Right lobe of liver (tissue), 6 donors: Measurements from ENCODE around the gene ZFR. TPM values are rescaled to one million over a fixed set of nuclear protein-coding genes. Genes with fewer than 3 reads are reported as not detected.

Experiments used
- ATAC-seq, 4 donors: fragments of 200-7000 bp; cut with Tn5 transposase; one replicate each; pipeline ENCODE4 v1.9.1; 2020; ENCODE audit warnings: mild to moderate bottlenecking in 4 of 4, moderate library complexity in 4 of 4
- DNase-seq, 3 donors: peaks; one replicate each; pipeline ENCODE4 v3.0.0-alpha.2; 2020
- H3K27ac ChIP-seq, 3 donors: fragments of 200-600 bp; one replicate each; pipeline ENCODE4 v1.8.0; 2022
- H3K27me3 ChIP-seq, 2 donors: fragments of 200-600 bp; one replicate each; pipeline ENCODE4 v1.8.0; 2022
- H3K36me3 ChIP-seq, 4 donors: fragments of 200-600 bp; sonication (generic) in 1 of 4; one replicate each; pipeline versions ENCODE4 v1.5.1 to v1.8.0; 2017 to 2022; ENCODE audit warnings: control low read depth in 1 of 4
- H3K4me1 ChIP-seq, 4 donors: fragments of 200-600 bp; sonication (generic) in 1 of 4; one replicate each; pipeline versions ENCODE4 v1.5.1 to v1.8.0; 2017 to 2022; ENCODE audit warnings: control low read depth in 1 of 4
- H3K4me3 ChIP-seq, 3 donors: fragments of 200-600 bp; one replicate each; pipeline ENCODE4 v1.8.0; 2022
- H3K9me3 ChIP-seq, 4 donors: fragments of 200-600 bp; sonication (generic) in 1 of 4; one replicate each; pipeline versions ENCODE4 v1.5.1 to v1.8.0; 2017 to 2022; ENCODE audit warnings: control low read depth in 1 of 4
- CTCF ChIP-seq, 4 donors: fragments of 200-600 bp in 3 of 4; fragments of 450-650 bp in 1 of 4; IDR thresholded peaks; one replicate each; pipeline versions ENCODE4 v1.5.1 to v1.8.0; 2016 to 2022; ENCODE audit warnings: antibody characterized with exemption in 4 of 4, mild to moderate bottlenecking in 2 of 4
- POLR2A ChIP-seq: fragments of 450-650 bp; IDR thresholded peaks from one replicate; pipeline ENCODE4 v1.6.1; 2017; ENCODE audit warnings: antibody characterized with exemption, mild to moderate bottlenecking
- WGBS: methylation state at CpG from one replicate; pipeline ENCODE4 v1.1.6; 2018; ENCODE audit warnings: low coverage, low lambda C conversion rate; ENCODE audit not compliant: insufficient coverage; ENCODE audit errors: missing lambda C conversion rate; 5-methylcytosine and 5-hydroxymethylcytosine counted together
- intact Hi-C, 2 donors: fragments of 100-400 bp; cut with DNase I; formaldehyde crosslinking; loops; one replicate each; pipeline versions ENCODE4 v1.11.2 to v1.14.1; 2022
- total RNA-seq, 6 experiments: library from RNA; depleted of rRNA in 2 of 6; stranded (reverse); fragments of >200 nt in 2 of 6; fragmentation: NEBNext Ultra II Directional in 3 of 6; extraction: Animal tissue kit (Norgen Biotek cat#: 25700) in 3 of 6; gene quantifications; one replicate each; pipeline versions ENCODE4 v1.1.0 to v1.2.4, GENCODE V29; 2016 to 2023
- donor health status: DM: no; HTN: yes; CAD: no.
- donor health status: DM: no; HTN: no; CAD: no.
- donor health status: DM: no; HTN: no; CAD: no.
- donor health status: DM: no; HTN: yes; CAD: no.
- donor health status: DM: no; HTN: yes; CAD: no.

ZFR gene
- total RNA-seq, 6 experiments from 2014 or later: 19.8 to 36.8 (median 25.8) TPM

DNA sequence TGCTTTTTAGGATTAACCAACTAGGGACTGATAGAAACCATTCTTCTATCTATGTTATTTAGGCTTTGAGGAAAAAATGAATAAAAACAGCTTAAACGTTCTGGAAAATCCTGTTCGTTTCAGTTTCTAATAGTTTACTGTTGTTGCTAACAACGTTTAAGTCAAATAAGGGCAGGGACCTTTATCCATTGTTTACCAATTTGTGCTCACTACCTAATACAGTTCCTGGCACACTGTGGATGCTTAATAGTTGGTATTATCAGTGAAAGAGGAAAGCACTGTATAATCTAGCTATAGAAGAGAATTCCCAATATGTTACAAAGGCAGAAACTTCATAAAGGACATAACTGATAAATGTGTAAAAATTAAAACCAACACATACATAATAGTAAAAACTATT lies 52.5 kb downstream of the ZFR start:
- intact Hi-C loops: no loop called here
- no peak overlapping the region for H3K27ac ChIP-seq

DNA sequence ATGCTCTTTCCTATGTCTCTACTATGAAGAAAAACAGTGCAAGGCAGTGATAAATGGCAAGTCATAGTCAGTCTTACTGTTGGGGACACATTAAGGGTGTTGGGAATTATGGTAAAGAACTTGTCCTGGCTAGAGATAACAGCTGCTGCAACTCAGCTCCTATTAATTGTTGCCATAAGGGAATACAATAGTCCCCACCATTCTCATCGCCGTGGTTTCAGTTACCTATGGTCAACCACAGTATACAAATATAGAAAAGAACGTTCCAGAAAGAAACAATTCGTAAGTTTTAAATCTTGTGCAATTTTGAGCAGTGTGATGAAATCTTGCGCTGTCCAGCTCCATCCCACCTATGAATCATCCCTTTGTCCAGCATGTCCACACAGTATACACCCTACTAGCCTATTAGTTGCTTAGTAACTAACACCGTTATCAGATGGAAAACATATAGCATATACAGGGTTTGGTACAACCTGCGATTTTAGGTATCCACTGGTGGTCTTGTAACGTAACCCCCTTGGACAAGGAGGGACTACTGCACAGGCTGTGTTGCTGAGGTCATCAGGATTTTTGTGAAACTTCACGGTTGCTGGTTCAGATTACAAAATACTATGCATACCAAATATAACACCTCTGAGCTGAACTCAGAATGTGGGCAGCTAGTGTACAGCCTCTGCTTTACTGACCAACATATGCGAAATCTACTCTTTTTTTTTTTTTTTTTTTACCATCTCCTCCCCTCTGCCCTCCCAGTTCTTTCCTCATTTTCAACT lies 53.5 kb downstream of the ZFR start:
- Histone ChIP-seq H3K9me3 (no peaks in the 10 kb centered on the region), H3K27me3 (no peaks in the 10 kb centered on the region), H3K36me3 (peaks cover 0 to 70% (median 34%) of the 10 kb centered on the region in 4 donors), H3K4me1 (no peaks in the 10 kb centered on the region), H3K27ac (peak overlapping the region in 1 of 3 donors; percentile 22), H3K4me3 (no peak overlapping the region)
- TF ChIP-seq POLR2A (no peak), CTCF (IDR thresholded peaks at IDR 0.05) (no peak)
- WGBS: 62% methylated on average over 10 of the region's 10 CpGs
- intact Hi-C loops: no loop called here
- DNase-seq (no peak), ATAC-seq (peak; percentile 26 to 88 (median 76))

More for the DNA sequence above, 52.5 kb downstream of the ZFR start:
- Histone ChIP-seq H3K4me1 (no peaks in the 10 kb centered on the region), H3K27me3 (no peaks in the 10 kb centered on the region), H3K4me3 (no peak overlapping the region), H3K9me3 (no peaks in the 10 kb centered on the region), H3K36me3 (peaks cover 0 to 80% (median 37%) of the 10 kb centered on the region in 4 donors)
- DNase-seq: no peak
- 37% methylated on average over 3 of the region's 3 CpGs for WGBS
- no peak for TF ChIP-seq CTCF (IDR thresholded peaks at IDR 0.05)
- no peak for TF ChIP-seq POLR2A
- peak in 3 of 4 donors; percentile 32 to 67 (median 59) for ATAC-seq

DNA sequence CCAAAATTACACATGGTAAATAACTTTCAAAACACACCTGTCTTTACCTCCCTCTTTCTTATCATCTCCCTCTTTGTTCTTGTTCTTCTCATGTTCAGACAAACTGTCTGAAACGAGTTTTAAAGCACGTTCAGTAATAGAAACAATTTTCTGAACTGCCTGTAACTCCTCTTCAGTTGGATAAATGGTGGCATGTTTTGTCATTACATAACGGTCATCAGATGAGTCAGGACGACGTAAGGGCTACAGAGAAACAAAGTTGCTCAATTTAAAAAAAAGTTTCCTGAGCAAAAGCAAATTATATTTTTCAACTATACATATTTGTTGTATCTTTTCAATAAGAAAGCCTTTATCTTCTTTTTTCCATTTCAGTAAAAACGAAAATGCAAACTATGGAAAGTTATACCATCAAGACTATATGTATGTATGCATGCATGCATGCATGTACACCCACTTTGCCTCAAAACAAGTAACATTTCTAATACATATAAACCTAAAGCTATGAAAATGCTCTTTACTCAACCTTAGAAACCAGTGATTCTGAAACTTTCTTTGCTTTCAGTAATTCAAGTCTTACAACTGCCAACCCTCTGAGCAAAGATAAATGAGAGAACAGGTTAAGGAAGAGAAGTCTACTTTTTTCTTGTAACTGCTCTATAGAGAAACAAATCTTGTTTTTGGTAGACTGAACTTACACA lies 56.0 kb downstream of the ZFR start:
- H3K4me3 ChIP-seq: no peak overlapping the region
- peaks cover 0 to 61% (median 33%) of the 10 kb centered on the region in 4 donors for H3K36me3 ChIP-seq
- no peaks in the 10 kb centered on the region for H3K4me1 ChIP-seq
- no peak for ATAC-seq
- no peaks in the 10 kb centered on the region for H3K9me3 ChIP-seq
- H3K27ac ChIP-seq: no peak overlapping the region
- TF ChIP-seq CTCF (IDR thresholded peaks at IDR 0.05) (no peak), POLR2A (no peak)
- WGBS: 64% methylated on average over 6 of the region's 6 CpGs
- DNase-seq: no peak
- H3K27me3 ChIP-seq: no peaks in the 10 kb centered on the region
- intact Hi-C loops: no loop called here

- no peak overlapping the region for H3K27ac ChIP-seq
- ATAC-seq: no peak
- H3K4me1 ChIP-seq: no peaks in the 10 kb centered on the region
- no peaks in the 10 kb centered on the region for H3K27me3 ChIP-seq
- H3K4me3 ChIP-seq: no peak overlapping the region
- no peak for DNase-seq
- TF ChIP-seq CTCF (IDR thresholded peaks at IDR 0.05): no peak
- no peaks in the 10 kb centered on the region for H3K9me3 ChIP-seq
- intact Hi-C loops: no loop called here
- peaks cover 0 to 60% (median 33%) of the 10 kb centered on the region in 4 donors for H3K36me3 ChIP-seq
Observed at GRCh38 chr5:32387841-32388240, 56.7 kb downstream of the ZFR start.
